DND-41 (cell line): ENCODE results near the gene SLX4IP.
"Not testable (repeated sequence)": the region's sequence is repeated elsewhere in the genome, so short reads cannot be mapped to it uniquely, and the experiment has no call there.

Experiments
- CTCF ChIP-seq: IDR thresholded peaks from 2 replicates; pipeline ENCODE4 v1.5.1; 2012; ENCODE audit warnings: borderline replicate concordance, low read length, moderate library complexity, mild to moderate bottlenecking; ENCODE audit not compliant: poor library complexity, severe bottlenecking; ENCODE audit errors: extremely low read depth
- EZH2 ChIP-seq: IDR thresholded peaks from 3 replicates; pipeline ENCODE4 v1.6.1; 2012; ENCODE audit warnings: borderline replicate concordance, low read depth, mild to moderate bottlenecking, moderate library complexity, low read length, inconsistent platforms; ENCODE audit not compliant: severe bottlenecking

DNA sequence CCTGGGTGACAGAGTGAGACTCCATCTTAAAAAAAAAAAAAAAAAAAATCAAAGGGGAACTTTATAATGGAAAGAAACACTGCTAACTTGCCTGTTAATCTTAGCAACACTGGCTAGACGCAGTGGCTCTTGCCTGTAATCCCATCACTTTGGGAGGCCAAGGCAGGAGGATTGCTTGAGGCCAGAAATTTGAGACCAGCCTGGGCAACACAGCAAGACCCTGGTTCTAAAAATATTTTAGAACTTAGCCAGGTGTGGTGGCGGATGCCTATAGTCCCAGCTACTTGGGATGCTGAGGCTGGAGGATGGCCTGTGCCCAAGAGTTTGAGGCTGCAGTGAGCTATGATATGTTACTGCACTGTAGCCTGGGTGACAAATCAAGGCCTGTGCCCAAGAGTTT, 17.9 kb upstream of the SLX4IP start:
- not testable (repeated sequence) for TF ChIP-seq CTCF, EZH2
